PFSK-1 (cell line): ENCODE measurements around the gene SLC35E1.

Source experiments
- FOXP2 ChIP-seq: optimal IDR thresholded peaks from 2 replicates; pipeline ENCODE3; 2011; ENCODE audit warnings: borderline replicate concordance, control low read depth, inconsistent platforms; ENCODE audit not compliant: insufficient read depth; ENCODE audit errors: extremely low read length, extremely low read depth
- POLR2AphosphoS5 ChIP-seq: IDR thresholded peaks from 2 replicates; pipeline ENCODE4 v1.6.1; 2012; ENCODE audit warnings: low read depth, mild to moderate bottlenecking, control low read depth, low read length, moderate library complexity
- SIN3A ChIP-seq: IDR thresholded peaks from 2 replicates; pipeline ENCODE4 v1.6.1; 2012; ENCODE audit warnings: mild to moderate bottlenecking, low read length, moderate library complexity, borderline replicate concordance; ENCODE audit not compliant: insufficient read depth
- TAF1 ChIP-seq: IDR thresholded peaks from 2 replicates; pipeline ENCODE4 v1.6.1; 2012; ENCODE audit warnings: low read length, control low read depth, borderline replicate concordance; ENCODE audit not compliant: insufficient read depth
- TF ChIP-seq, protein P1 (sequence below), 2 experiments: IDR thresholded peaks; 2 replicates each; pipeline versions ENCODE4 v1.6.1 to v1.8.0; 2011 to 2012; ENCODE audit warnings: low read depth in 2 of 2, low read length in 2 of 2, control low read depth in 1 of 2, inconsistent platforms in 1 of 2, mild to moderate bottlenecking in 1 of 2, moderate library complexity in 1 of 2; ENCODE audit not compliant: insufficient read depth in 1 of 2

The SLC35E1 gene

DNA sequence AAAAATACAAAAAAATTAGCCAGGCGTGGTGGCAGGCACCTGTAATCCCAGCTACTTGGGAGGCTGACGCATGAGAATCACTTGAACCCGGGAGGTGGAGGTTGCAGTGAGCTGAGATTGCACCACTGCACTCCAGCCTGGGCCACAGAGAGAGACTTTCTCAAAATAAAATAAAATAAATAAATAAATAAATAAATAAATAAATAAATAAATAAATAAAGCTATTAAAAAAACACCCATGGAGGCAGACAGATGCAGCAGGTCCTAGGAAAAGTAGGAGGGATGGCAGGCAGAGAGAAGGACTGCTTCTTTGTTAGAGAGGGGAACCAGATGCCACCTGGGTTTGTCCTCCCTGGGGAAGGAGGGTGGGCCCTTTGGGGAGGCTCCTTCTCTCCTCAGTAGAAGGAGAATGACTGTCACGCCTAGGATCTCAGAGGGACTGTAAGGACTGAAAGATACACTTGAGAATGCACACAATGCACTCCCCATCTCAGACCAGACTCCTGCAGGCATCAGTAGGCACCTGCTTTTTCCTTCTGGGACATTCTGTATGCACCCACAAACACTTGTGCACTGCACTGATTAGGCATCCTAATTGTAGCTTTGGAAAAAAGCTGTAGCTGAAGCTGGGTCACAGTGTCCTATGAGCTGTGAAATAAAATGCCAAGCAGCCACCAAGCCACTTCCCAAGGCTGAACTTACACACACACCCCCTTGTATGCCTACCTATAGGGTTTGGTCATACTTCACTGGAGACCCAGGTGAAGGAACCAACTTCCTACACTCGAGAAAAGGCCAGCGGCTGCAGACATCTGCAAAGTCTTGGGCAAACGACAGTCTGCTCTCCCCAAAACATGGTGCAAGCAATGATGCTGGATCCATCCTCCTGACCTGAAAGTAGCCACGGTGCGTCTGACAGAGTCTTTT, 18.9 kb upstream of the SLC35E1 start:
- TF ChIP-seq SIN3A (no peak), TAF1 (no peak), POLR2AphosphoS5 (no peak), FOXP2 (no peak)
- TF ChIP-seq, protein P1, sequence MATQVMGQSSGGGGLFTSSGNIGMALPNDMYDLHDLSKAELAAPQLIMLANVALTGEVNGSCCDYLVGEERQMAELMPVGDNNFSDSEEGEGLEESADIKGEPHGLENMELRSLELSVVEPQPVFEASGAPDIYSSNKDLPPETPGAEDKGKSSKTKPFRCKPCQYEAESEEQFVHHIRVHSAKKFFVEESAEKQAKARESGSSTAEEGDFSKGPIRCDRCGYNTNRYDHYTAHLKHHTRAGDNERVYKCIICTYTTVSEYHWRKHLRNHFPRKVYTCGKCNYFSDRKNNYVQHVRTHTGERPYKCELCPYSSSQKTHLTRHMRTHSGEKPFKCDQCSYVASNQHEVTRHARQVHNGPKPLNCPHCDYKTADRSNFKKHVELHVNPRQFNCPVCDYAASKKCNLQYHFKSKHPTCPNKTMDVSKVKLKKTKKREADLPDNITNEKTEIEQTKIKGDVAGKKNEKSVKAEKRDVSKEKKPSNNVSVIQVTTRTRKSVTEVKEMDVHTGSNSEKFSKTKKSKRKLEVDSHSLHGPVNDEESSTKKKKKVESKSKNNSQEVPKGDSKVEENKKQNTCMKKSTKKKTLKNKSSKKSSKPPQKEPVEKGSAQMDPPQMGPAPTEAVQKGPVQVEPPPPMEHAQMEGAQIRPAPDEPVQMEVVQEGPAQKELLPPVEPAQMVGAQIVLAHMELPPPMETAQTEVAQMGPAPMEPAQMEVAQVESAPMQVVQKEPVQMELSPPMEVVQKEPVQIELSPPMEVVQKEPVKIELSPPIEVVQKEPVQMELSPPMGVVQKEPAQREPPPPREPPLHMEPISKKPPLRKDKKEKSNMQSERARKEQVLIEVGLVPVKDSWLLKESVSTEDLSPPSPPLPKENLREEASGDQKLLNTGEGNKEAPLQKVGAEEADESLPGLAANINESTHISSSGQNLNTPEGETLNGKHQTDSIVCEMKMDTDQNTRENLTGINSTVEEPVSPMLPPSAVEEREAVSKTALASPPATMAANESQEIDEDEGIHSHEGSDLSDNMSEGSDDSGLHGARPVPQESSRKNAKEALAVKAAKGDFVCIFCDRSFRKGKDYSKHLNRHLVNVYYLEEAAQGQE (IDR thresholded peaks at IDR 0.05; ENCODE audit: insufficient read depth in 1 of 2, low read depth in 2 of 2, low read length in 2 of 2), result no peak

DNA sequence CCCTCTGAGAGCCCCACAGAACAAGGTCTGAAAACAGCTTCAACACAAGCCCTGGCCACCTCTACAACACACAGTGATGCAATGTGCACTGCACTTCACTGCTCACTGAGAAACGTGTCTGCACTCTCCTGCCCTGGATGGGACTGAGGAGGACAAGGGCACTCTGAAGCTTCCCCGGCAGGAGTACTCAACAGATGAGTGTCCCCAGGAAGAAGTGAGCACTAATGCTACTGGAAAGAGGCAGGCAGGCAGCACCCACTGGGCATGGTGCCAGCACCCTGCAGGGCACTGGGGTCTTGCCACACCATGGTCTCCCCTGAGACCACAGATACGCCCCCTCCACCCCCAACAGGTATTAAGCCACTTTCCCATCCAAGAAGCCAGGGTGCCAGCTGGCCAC, 17.7 kb upstream of the SLC35E1 start:
- no peak for TF ChIP-seq FOXP2
- no peak for TF ChIP-seq SIN3A
- TF ChIP-seq, protein P1 (IDR thresholded peaks at IDR 0.05; ENCODE audit: insufficient read depth in 1 of 2, low read depth in 2 of 2, low read length in 2 of 2), result no peak
- no peak for TF ChIP-seq TAF1
- TF ChIP-seq POLR2AphosphoS5, result no peak

DNA sequence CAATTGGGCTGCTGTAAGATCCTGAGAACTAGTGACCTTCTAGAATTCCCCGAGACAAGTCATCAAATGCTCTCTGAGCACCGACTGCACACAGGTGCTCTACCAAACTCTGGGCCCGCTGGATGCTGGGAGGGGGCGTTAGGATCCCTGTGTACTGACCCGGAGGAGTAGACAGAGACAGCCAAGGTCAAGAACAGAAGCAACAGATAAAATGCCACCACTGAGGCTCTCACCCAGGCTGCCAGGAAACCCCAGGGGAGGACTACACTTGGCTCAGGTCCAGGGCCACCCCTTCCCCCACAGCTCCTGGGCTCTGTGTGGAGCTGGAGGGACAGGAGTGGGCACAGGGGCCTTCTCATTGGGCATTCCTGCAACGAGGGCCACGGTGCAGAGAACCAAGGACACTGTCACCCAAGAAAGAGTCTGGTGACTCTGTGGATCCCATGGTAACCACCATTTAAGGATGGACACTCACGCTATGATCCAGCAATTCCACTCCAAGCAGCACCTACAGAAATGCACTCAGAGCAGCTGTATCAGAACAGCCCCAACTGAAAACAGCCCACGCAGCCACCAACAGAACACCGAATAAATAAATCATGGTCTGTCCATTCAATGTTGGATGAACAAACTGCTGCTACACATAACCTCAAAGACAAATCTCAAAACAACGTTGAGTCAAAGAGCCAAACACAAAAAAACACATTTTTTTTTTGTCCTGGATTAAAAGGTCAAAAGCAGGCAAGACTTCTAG, 16.8 kb upstream of the SLC35E1 start:
- TF ChIP-seq POLR2AphosphoS5 (no peak), TAF1 (no peak), SIN3A (no peak), FOXP2 (no peak)
- TF ChIP-seq, protein P1 (IDR thresholded peaks at IDR 0.05; ENCODE audit: insufficient read depth in 1 of 2, low read depth in 2 of 2, low read length in 2 of 2), result no peak

DNA sequence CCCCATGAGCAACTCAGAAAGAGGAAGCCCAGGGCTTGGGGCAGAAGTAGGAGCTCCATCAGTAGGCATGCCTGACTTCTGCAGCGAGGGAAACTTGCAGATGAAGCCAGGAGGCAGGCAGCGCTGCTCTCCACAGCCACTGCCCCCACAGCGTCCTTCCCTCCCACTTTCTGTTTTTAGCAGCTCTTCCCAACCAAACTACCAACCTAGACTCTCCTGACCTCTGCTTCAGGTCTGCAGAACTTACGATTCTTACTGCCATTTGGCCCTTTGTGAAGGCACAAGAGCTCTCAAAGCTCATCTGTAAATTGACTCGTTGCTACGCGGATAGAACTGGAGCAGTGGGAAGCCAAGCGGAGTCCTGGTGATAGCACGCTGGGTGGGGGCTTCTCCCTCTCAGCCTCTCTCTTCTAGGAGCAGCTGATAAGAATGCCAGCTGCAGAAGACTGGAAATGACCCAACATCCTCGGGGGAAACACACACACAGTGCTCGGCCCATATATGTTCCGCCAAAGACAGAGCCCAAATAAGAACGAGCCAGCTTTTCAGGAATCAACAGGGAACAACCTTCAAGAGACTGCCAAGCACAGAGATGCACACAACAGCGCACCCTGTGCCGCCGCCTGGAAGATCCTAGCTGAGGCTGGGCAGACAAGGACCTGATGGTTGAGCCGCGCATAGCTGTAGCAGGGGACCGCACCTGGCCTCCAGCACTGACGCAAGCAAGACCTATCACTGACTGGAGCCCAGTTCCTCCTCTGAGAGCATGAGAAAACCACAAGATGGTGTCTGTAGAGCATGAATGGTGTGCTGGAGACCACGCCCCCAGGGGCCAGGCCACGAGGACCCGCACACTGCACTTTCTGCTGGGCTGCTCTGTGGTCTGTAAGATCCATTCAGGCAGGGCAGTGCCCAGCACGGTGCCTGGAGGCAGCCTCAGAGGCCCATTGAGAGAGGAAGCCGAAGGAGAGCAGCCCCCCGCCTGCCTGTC, 15.9 kb upstream of the SLC35E1 start:
- TF ChIP-seq FOXP2, result no peak
- TF ChIP-seq SIN3A, result peak; percentile 17; the same call in 1 of the 2 replicates
